Stimulated activated CD8-positive, alpha-beta memory T cell treated with anti-CD3 and anti-CD28 coated beads, Interleukin-15, amount 100 ng/mL, for 4 hours (primary cell): Measurements from ENCODE around the gene OR8G1.
"Not testable (repeated sequence)": the region's sequence is repeated elsewhere in the genome, so short reads cannot be mapped to it uniquely, and the experiment has no call there.

Experiments used
- DNase-seq, 2 donors: peaks; one replicate each; pipeline ENCODE4 v3.0.0-alpha.2; 2020; ENCODE audit warnings: low read depth in 2 of 2

The OR8G1 gene

DNA sequence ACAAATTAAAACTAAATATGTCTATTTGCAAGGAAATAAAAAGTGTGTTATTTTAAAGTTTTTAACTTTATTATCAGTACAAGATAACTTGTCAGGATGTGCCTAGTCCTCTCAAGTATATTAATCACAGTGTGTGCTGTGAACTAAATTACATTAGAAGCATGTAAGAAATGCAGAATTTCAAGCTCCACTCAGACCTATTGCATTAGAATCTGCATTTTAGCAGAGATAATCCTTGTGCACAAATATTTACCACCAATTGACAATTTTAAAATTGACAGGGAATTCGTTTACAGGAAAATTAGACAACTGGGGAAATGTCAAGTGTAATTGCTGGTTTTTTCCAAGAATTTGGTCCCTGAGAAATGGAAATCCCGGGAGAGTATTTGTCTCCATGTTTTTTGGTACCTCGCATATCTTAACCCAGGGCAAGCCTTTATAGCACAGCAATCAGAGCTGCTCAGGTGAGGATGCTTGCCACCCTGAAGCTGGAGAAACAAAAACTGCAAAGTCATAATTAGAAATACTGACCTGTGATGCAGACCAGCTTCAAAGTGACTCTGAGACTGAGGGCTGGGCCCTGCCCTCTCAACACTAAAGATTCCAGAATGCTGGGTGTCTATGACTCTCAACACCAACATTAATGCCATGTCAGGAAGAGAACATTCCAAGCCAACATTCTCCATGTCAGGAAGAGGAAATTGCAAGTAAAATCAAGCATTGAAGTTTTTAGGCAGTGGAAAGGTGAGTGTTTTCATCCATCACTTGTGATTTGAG is at the start of gene OR8G1:
TSS of gene OR8G1 (plus strand) at position 475 of the 777 bp plus-strand sequence. CDS start 8,581 bp downstream, outside the sequence.
- no peak for DNase-seq

DNA sequence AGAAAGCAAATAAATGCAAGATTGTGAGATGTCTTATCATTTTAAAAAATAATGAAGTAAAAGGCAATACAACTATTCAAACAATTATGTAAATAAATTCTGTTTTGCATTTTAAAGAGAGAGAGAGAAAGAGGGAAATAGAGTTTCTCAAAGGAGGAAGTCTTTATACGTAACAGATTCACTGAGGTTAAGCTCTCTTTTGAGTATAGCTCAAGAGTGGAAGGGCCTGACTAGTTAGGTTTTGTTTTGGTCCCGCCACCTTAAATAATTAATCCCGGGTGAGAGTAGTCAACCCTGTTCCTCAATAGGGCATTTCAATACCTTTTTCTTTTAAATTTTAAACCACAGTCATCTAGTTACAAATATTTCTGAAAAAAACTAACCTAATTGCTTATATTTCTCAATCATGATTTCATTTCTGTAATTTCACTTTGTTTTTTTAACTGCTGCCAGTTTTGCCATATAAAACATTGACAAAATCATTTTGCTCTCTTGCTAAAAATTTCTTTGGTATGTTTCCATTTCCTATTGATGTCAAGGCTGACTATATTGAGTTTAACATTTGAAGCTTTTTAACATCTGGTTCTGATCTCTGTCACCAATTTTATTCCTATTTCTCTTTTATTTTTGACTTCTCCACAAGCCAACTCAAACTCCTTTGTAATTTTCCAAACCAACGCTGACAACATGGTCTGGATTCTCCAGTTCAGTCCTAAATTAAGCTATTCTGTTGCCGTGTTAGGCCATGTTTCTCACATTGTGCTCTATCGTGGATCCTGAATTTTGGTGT is 47.5 kb upstream of the OR8G1 start:
- DNase-seq: no peak

GRCh38 chr11:124194293-124195188 is 46.4 kb upstream of the OR8G1 start:
- no peak for DNase-seq

GRCh38 chr11:124195189-124195734 is 45.6 kb upstream of the OR8G1 start:
- DNase-seq: no peak

GRCh38 chr11:124197999-124198398 is 42.9 kb upstream of the OR8G1 start:
- no peak for DNase-seq

- DNase-seq: no peak
Observed at GRCh38 chr11:124198897-124199296, 42.0 kb upstream of the OR8G1 start.

DNA sequence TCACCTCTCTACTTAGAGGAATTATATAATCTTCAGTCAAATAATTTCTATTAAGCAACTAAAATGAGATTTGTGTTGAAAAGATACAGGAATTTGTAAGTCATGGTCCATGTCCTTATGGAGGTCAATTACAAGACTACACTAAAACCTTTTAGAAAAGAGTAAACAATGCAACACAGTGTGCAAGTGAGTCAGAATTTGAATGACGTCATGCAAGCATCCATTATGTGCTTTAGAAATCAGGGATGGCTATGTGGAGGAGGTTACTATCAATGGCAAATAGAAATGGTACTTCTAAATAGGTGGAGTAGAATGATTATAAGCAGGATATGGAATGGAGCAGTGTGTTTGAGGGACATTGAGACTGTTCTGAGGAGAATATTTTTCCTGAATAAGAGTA is 41.2 kb upstream of the OR8G1 start:
- DNase-seq: no peak

GRCh38 chr11:124200671-124201070 is 40.2 kb upstream of the OR8G1 start:
- no peak for DNase-seq

GRCh38 chr11:124202951-124203350 is 37.9 kb upstream of the OR8G1 start:
- DNase-seq: no peak

DNA sequence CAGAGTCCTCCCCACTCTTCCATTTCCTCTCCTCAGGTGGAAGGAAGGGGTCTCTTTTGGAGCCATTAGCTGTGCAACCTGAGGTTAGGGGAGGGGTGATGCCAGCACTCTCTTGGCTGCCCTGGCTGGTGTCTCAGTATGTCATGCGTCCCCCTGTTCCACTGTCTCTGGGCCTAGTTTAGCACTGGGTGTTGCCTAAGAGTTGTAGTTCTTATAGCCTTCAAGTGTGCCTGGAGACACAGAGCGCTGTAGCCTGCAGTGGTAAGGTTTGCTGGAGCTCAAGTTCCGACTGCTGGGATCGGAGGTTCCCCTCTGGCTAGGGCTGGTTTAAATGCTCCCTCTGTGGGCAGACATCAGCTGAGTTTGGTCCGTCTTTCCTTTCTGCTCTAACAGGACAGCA is 36.9 kb upstream of the OR8G1 start:
- no peak for DNase-seq

DNA sequence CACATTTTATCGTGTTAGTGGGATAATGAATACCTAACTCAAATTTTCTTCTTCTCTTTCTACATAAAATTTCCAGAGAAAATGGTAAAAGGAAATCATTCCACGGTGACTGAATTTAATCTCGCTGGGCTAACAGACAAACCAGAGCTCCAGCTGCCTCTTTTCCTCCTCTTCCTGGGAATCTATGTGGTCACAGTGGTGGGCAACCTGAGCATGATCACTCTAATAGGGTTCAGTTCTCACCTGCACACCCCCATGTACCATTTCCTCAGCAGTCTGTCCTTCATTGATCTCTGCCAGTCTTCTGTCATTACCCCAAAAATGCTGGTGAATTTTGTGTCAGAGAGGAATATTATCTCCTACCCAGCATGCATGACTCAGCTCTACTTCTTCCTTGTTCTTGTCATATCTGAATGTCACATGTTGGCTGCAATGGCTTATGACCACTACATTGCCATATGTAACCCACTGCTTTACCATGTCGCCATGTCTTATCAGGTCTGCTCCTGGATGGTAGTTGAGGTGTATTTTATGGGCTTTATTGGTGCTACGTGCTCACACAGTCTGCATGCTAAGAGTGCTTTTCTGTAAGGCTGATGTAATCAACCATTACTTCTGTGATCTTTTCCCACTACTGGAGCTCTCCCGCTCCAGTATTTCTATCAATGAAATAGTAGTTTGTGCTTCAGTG is 33.6 kb upstream of the OR8G1 start:
- DNase-seq: no peak

DNA sequence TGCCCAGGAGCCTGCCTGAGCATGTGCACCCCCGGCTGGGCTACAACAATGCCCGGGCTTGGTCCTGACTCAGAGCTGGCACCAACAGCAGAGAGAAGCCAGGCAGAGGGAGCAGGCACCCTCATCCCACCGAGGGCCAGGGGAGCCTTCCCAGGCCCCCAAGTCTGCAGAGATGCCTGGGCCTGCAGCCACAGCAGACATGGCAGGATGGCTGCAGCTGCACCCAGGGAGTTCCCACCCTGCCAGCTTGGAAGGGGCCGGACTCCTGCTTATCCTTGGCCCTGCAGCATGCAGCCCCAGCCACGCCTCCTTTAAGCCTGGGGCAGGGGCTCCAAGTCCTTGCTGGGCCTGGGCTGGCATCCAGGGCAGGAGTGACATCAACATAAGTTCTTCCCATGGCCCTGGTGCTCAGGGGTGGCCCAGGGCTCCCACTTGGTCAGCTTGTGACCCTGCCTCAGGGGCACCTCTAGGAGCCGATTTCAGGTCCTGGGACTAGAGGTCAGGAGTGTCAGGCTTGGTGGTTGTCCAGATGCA is 31.0 kb upstream of the OR8G1 start:
- no peak for DNase-seq

GRCh38 chr11:124210421-124210820 is 30.5 kb upstream of the OR8G1 start:
- no peak for DNase-seq

DNA sequence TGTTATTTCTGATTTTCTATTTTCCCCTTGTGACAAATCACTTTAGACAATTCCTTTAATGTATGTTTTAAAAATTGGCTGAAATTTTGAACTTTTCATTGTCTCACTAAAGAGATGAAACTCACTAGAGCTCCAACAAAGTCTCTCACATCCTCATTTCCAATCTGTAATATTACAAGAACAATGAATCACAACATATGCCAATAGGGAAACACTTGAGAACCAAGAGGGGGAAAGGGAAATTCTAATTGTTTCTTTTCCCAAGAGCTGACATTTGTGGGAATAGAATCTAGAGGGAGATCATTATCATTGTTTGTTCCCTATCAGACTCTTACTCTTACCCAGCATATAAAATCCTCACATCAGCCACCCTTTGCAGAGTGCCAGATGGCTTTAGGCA is 29.6 kb upstream of the OR8G1 start:
- DNase-seq: no peak

- no peak for DNase-seq
Observed at GRCh38 chr11:124214027-124214426, 26.9 kb upstream of the OR8G1 start.

GRCh38 chr11:124219126-124219525 is 21.8 kb upstream of the OR8G1 start:
- no peak for DNase-seq

DNA sequence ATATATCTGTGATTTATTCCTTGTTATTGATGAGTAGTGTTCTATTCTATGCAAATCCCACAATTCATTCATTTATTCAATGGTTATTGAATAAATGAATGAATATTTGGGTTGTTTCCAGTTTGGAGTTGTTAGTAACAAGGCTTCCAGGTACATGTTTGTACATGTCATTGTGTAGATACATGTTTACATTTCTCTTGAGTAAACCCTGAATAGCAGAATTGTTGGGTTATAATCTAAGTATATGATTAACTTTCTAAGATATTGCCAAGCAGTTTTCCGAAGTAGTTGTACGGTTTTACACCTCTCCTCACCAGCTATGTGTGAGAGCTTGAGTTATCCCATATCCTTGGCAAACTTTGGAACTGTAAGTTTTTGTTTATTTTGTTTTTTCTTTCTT is 18.5 kb upstream of the OR8G1 start:
- no peak for DNase-seq

DNA sequence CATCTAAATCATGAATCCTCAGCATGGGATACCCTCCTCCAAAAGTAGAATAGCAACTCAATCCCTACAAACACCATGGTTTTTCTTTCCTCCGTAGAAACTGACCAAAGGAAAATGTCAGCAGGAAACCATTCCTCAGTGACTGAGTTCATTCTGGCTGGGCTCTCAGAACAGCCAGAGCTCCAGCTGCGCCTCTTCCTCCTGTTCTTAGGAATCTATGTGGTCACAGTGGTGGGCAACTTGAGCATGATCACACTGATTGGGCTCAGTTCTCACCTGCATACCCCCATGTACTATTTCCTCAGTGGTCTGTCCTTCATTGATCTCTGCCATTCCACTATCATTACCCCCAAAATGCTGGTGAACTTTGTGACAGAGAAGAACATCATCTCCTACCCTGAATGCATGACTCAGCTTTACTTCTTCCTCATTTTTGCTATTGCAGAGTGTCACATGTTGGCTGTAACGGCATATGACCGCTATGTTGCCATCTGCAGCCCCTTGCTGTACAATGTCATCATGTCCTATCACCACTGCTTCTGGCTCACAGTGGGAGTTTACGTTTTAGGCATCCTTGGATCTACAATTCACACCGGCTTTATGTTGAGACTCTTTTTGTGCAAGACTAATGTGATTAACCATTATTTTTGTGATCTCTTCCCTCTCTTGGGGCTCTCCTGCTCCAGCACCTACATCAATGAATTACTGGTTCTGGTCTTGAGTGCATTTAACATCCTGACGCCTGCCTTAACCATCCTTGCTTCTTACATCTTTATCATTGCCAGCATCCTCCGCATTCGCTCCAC is 16.1 kb upstream of the OR8G1 start:
- DNase-seq: not testable (repeated sequence)

DNA sequence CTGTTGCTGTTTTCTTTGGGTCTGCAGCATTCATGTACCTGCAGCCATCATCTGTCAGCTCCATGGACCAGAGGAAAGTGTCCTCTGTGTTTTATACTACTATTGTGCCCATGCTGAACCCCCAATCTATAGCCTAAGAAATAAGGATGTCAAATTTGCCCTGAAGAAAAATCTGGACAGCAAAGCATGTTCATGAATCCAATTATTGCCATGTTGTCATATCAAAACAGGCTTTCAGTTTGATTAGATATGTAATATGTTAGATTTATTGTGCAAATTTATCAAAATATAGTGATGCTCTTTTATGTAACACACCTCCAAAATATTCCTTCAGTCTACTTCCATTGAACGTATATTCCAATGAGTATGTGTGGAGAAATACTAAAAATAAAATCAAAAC is 15.4 kb upstream of the OR8G1 start:
- DNase-seq: no peak

GRCh38 chr11:124233376-124233775 is 7.5 kb upstream of the OR8G1 start:
- no peak for DNase-seq
